CD14-positive monocyte (primary cell): ENCODE data around the gene AZIN2. TPM values are rescaled to one million over a fixed set of nuclear protein-coding genes. Genes with fewer than 3 reads are reported as not detected.

Experiments
- DNase-seq, 3 donors: peaks; one replicate each; pipeline ENCODE4 v3.0.0-alpha.2; 2011 to 2022
- H2AFZ ChIP-seq: 2 replicates; pipeline ENCODE4 v1.6.0; 2012; ENCODE audit warnings: mild to moderate bottlenecking, low read depth, low read length, inconsistent platforms; ENCODE audit not compliant: insufficient read depth, poor library complexity, severe bottlenecking
- H3K27ac ChIP-seq, 2 donors: 1 replicate in 1 of 2; 2 replicates in 1 of 2; pipeline ENCODE4 v1.5.1; 2012 to 2013; ENCODE audit warnings: low read length in 2 of 2, control low read depth in 1 of 2, inconsistent platforms in 1 of 2, low read depth in 1 of 2, mild to moderate bottlenecking in 1 of 2
- H3K27me3 ChIP-seq, 2 donors: one replicate each; pipeline versions ENCODE4 v1.6.0 to v1.6.1; 2011 to 2013; ENCODE audit warnings: low read length in 2 of 2; ENCODE audit not compliant: control insufficient read depth in 2 of 2, insufficient read depth in 2 of 2
- H3K36me3 ChIP-seq, 2 donors: replicated peaks in 1 of 2; 1 replicate in 1 of 2; 2 replicates in 1 of 2; pipeline versions ENCODE4 v1.5.1 to v1.6.1; 2012 to 2013; ENCODE audit warnings: low read length in 2 of 2, control low read depth in 1 of 2, inconsistent platforms in 1 of 2, mild to moderate bottlenecking in 1 of 2; ENCODE audit not compliant: insufficient read depth in 2 of 2, control insufficient read depth in 1 of 2
- H3K4me1 ChIP-seq, 2 donors: 1 replicate in 1 of 2; 2 replicates in 1 of 2; pipeline versions ENCODE4 v1.5.1 to v1.6.1; 2012 to 2013; ENCODE audit warnings: low read length in 2 of 2, control low read depth in 1 of 2, inconsistent platforms in 1 of 2, mild to moderate bottlenecking in 1 of 2, moderate library complexity in 1 of 2; ENCODE audit not compliant: insufficient read depth in 2 of 2, control insufficient read depth in 1 of 2
- H3K4me2 ChIP-seq: replicated peaks from 2 replicates; pipeline ENCODE3; 2012; ENCODE audit warnings: low read length, moderate library complexity, mild to moderate bottlenecking; ENCODE audit not compliant: poor library complexity, severe bottlenecking; ENCODE audit errors: extremely low read depth
- H3K4me3 ChIP-seq, 3 experiments: fragments of 200-600 bp in 1 of 3; sonication (generic) in 1 of 3; replicated peaks in 1 of 3; 1 replicate in 2 of 3; 2 replicates in 1 of 3; pipeline ENCODE4 v1.5.1; 2011 to 2013; ENCODE audit warnings: low read length in 3 of 3, mild to moderate bottlenecking in 3 of 3, control low read depth in 2 of 3, low read depth in 2 of 3, inconsistent platforms in 1 of 3, moderate library complexity in 1 of 3
- H3K79me2 ChIP-seq: 2 replicates; pipeline ENCODE4 v1.6.0; 2012; ENCODE audit warnings: mild to moderate bottlenecking, control low read depth, inconsistent platforms, low read length, moderate library complexity; ENCODE audit not compliant: insufficient read depth
- H3K9ac ChIP-seq: 2 replicates; pipeline ENCODE4 v1.6.0; 2017; ENCODE audit warnings: low read length, mild to moderate bottlenecking; ENCODE audit not compliant: insufficient read depth, poor library complexity, severe bottlenecking
- H3K9me3 ChIP-seq, 2 donors: replicated peaks in 1 of 2; 1 replicate in 1 of 2; 2 replicates in 1 of 2; pipeline versions ENCODE4 v1.5.1 to v1.6.1; 2012 to 2013; ENCODE audit warnings: low read length in 2 of 2, control low read depth in 1 of 2; ENCODE audit not compliant: control insufficient read depth in 1 of 2, insufficient read depth in 1 of 2
- H4K20me1 ChIP-seq: 2 replicates; pipeline ENCODE4 v1.6.0; 2012; ENCODE audit warnings: mild to moderate bottlenecking, low read length, control low read depth, moderate library complexity; ENCODE audit not compliant: insufficient read depth
- H3K27ac Mint-ChIP-seq, 7 donors: one replicate each; pipeline ENCODE4 v1.8.0; 2020; ENCODE audit warnings: mild to moderate bottlenecking in 7 of 7, mixed read lengths in 7 of 7, moderate library complexity in 6 of 7, inconsistent platforms in 2 of 7
- H3K27me3 Mint-ChIP-seq, 3 donors: one replicate each; pipeline ENCODE4 v1.8.0; 2021 to 2022; ENCODE audit warnings: low read depth in 3 of 3, mild to moderate bottlenecking in 3 of 3, mixed read lengths in 3 of 3, moderate library complexity in 3 of 3, inconsistent platforms in 1 of 3
- H3K36me3 Mint-ChIP-seq, 2 donors: one replicate each; pipeline ENCODE4 v1.8.0; 2020; ENCODE audit warnings: mixed read lengths in 2 of 2, inconsistent platforms in 1 of 2, mild to moderate bottlenecking in 1 of 2
- H3K4me1 Mint-ChIP-seq: one replicate; pipeline ENCODE4 v1.8.0; 2020; ENCODE audit warnings: mild to moderate bottlenecking, mixed read lengths
- H3K4me3 Mint-ChIP-seq, 2 donors: one replicate each; pipeline ENCODE4 v1.8.0; 2020; ENCODE audit warnings: mild to moderate bottlenecking in 2 of 2, mixed read lengths in 2 of 2, moderate library complexity in 1 of 2
- H3K9me3 Mint-ChIP-seq, 7 donors: one replicate each; pipeline ENCODE4 v1.8.0; 2020 to 2022; ENCODE audit warnings: mixed read lengths in 7 of 7, mild to moderate bottlenecking in 6 of 7, moderate library complexity in 6 of 7, inconsistent platforms in 2 of 7
- WGBS: methylation state at CpG from one replicate; pipeline ENCODE4 v1.1.5; 2013; ENCODE audit warnings: missing lambda C conversion rate; ENCODE audit not compliant: insufficient coverage; 5-methylcytosine and 5-hydroxymethylcytosine counted together
- intact Hi-C, 2 donors: fragments of 100-400 bp; cut with micrococcal nuclease; formaldehyde crosslinking; loops; one replicate each; pipeline versions ENCODE4 v1.15.0 to v1.15.1; 2023
- polyA plus RNA-seq, 3 donors: library from polyadenylated mRNA; depleted of rRNA in 1 of 3; unstranded in 2 of 3; stranded (reverse) in 1 of 3; fragments of 300-500 nt in 2 of 3; fragments of >200 nt in 1 of 3; fragmentation: Illumina TruSeq in 2 of 3; gene quantifications; 1 replicate in 2 of 3; 2 replicates in 1 of 3; pipeline ENCODE4 v1.2.3, GENCODE V29; 2012 to 2021
- TF ChIP-seq, protein P1 (sequence below): fragments of 200-600 bp; IDR thresholded peaks from one replicate; pipeline ENCODE4 v1.8.0; 2022; ENCODE audit warnings: antibody characterized with exemption, mild to moderate bottlenecking

Gene AZIN2
- polyA plus RNA-seq, 3 donors: 0.03 to 0.89 TPM; not detected in 1

DNA sequence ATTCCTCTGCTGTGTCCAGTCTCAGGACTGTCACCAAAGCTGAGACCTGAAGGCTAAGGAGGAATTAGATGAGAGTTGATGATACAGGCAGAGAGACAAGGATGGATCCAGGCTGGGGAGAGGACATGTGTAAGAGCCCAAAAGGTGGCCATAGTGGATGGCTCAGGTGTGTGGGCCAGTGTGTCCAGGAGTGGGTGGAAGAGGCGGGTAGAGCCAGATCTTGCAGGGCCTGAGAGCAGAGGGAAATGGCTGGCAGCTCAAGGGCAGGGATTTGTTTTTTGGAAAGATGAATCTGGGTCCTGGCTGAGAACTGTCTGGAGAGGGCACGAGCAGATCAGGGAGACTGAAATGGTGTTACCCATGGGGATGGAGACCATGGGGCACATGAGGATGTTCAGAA lies 38.1 kb downstream of the AZIN2 start:
- H3K4me3 ChIP-seq: no peak overlapping the region
- DNase-seq: no peak
- no peak overlapping the region for H3K9ac ChIP-seq
- Mint-ChIP-seq H3K27me3 (peaks cover 4 to 14% (median 10%) of the 10 kb centered on the region in 3 donors), H3K4me1 (no peaks in the 10 kb centered on the region), H3K9me3 (no peaks in the 10 kb centered on the region), H3K27ac (no peak overlapping the region), H3K4me3 (no peak overlapping the region), H3K36me3 (no peaks in the 10 kb centered on the region)
- intact Hi-C loops: no loop called here
- H3K79me2 ChIP-seq: no peaks in the 10 kb centered on the region
- no peak overlapping the region for H2AFZ ChIP-seq
- no peaks in the 10 kb centered on the region for H4K20me1 ChIP-seq
- no peak overlapping the region for H3K4me2 ChIP-seq
- TF ChIP-seq, protein P1, sequence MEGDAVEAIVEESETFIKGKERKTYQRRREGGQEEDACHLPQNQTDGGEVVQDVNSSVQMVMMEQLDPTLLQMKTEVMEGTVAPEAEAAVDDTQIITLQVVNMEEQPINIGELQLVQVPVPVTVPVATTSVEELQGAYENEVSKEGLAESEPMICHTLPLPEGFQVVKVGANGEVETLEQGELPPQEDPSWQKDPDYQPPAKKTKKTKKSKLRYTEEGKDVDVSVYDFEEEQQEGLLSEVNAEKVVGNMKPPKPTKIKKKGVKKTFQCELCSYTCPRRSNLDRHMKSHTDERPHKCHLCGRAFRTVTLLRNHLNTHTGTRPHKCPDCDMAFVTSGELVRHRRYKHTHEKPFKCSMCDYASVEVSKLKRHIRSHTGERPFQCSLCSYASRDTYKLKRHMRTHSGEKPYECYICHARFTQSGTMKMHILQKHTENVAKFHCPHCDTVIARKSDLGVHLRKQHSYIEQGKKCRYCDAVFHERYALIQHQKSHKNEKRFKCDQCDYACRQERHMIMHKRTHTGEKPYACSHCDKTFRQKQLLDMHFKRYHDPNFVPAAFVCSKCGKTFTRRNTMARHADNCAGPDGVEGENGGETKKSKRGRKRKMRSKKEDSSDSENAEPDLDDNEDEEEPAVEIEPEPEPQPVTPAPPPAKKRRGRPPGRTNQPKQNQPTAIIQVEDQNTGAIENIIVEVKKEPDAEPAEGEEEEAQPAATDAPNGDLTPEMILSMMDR: no peak
- no peaks in the 10 kb centered on the region for H3K4me1 ChIP-seq
- no peaks in the 10 kb centered on the region for H3K27me3 ChIP-seq
- WGBS: 93% methylated on average over 1 of the region's 2 CpGs
- H3K36me3 ChIP-seq: no peaks in the 10 kb centered on the region
- H3K27ac ChIP-seq: no peak overlapping the region
- no peaks in the 10 kb centered on the region for H3K9me3 ChIP-seq

DNA sequence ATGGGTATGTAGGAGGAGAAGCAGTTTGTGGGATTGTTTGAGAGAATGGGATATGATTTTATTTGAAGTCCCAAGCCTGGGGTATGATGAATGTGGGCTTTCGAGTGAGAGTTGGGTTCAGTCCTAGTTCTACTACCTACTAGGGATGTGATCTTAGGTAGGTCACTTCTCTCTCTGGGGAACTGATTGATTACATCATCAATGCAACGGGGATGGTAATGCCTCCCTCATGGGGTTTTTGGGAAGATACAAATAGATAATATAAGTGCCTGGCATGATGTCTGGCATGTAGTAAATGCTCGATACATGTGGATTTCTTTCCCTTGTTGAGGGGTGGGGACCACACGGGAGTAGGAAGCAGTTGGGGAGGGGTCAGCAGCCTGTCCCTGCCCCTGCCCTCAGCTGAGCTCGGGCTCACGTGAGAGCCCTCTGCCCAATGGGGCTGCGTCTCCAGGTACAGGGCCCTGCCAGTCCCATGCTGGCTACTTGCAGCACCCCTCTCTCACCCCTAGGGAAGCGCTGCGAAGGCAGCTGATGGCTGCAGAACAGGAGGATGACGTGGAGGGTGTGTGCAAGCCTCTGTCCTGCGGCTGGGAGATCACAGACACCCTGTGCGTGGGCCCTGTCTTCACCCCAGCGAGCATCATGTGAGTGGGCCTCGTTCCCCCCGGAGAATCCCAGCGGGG lies 38.7 kb downstream of the AZIN2 start:
- TF ChIP-seq, protein P1: no peak
- H3K27me3 Mint-ChIP-seq: peaks cover 4 to 14% (median 10%) of the 10 kb centered on the region in 3 donors
- WGBS: 95% methylated on average over 11 of the region's 16 CpGs
- DNase-seq: no peak
- no peak overlapping the region for H3K27ac Mint-ChIP-seq
- H3K4me2 ChIP-seq: no peak overlapping the region
- no peak overlapping the region for H3K27ac ChIP-seq
- H3K4me1 ChIP-seq: no peaks in the 10 kb centered on the region
- H3K36me3 ChIP-seq: no peaks in the 10 kb centered on the region
- no peak overlapping the region for H2AFZ ChIP-seq
- H3K79me2 ChIP-seq: no peaks in the 10 kb centered on the region
- no peaks in the 10 kb centered on the region for H3K36me3 Mint-ChIP-seq
- no peaks in the 10 kb centered on the region for H3K9me3 ChIP-seq
- intact Hi-C loops: loop anchor here in 1 of 2 donors (10.0 kb wide), 1 partner anchor 65 kb away; the partner anchor contains the start of gene TRIM62
- no peak overlapping the region for H3K9ac ChIP-seq
- H3K9me3 Mint-ChIP-seq: peaks cover 0 to 3% (median 0%) of the 10 kb centered on the region in 7 donors
- H3K27me3 ChIP-seq: no peaks in the 10 kb centered on the region
- no peaks in the 10 kb centered on the region for H3K4me1 Mint-ChIP-seq
- H3K4me3 Mint-ChIP-seq: no peak overlapping the region
- H4K20me1 ChIP-seq: no peaks in the 10 kb centered on the region
- no peak overlapping the region for H3K4me3 ChIP-seq
